NCI-H2196 treated with DMSO at 0.1 percent for 48 hours (cell line): ENCODE data around the gene FAM76B.

ENCODE experiments used
- DNase-seq: peaks from one replicate; lab custom pipeline; 2025; ENCODE audit not compliant: unreplicated experiment; lab: John Stamatoyannopoulos, UW

FAM76B gene

GRCh38 chr11:95734009-95734572, 55.5 kb downstream of the FAM76B start:
- no peak for DNase-seq

GRCh38 chr11:95732930-95733602, 56.5 kb downstream of the FAM76B start:
- no peak for DNase-seq

GRCh38 chr11:95729462-95729861, 60.1 kb downstream of the FAM76B start:
- no peak for DNase-seq

GRCh38 chr11:95728790-95729189, 60.8 kb downstream of the FAM76B start:
- no peak for DNase-seq

GRCh38 chr11:95728094-95728493, 61.5 kb downstream of the FAM76B start:
- no peak for DNase-seq

GRCh38 chr11:95727620-95728019, 62.0 kb downstream of the FAM76B start:
- no peak for DNase-seq

- DNase-seq: no peak
These were observed 62.5 kb downstream of the FAM76B start for GRCh38 chr11:95727111-95727510.

GRCh38 chr11:95725196-95725595, 64.4 kb downstream of the FAM76B start:
- DNase-seq: no peak

GRCh38 chr11:95723361-95723942, 66.1 kb downstream of the FAM76B start:
- DNase-seq: no peak

- no peak for DNase-seq
These were observed 69.4 kb downstream of the FAM76B start for GRCh38 chr11:95720195-95720594.
